NCI-H1105 (cell line): ENCODE data around the gene TAS1R3.
A peak's percentile ranks its signal among the peaks of the same experiment; 100 is the strongest.

ENCODE experiments used
- DNase-seq: peaks from one replicate; lab custom pipeline; 2025; lab: John Stamatoyannopoulos, UW

The TAS1R3 gene

DNA sequence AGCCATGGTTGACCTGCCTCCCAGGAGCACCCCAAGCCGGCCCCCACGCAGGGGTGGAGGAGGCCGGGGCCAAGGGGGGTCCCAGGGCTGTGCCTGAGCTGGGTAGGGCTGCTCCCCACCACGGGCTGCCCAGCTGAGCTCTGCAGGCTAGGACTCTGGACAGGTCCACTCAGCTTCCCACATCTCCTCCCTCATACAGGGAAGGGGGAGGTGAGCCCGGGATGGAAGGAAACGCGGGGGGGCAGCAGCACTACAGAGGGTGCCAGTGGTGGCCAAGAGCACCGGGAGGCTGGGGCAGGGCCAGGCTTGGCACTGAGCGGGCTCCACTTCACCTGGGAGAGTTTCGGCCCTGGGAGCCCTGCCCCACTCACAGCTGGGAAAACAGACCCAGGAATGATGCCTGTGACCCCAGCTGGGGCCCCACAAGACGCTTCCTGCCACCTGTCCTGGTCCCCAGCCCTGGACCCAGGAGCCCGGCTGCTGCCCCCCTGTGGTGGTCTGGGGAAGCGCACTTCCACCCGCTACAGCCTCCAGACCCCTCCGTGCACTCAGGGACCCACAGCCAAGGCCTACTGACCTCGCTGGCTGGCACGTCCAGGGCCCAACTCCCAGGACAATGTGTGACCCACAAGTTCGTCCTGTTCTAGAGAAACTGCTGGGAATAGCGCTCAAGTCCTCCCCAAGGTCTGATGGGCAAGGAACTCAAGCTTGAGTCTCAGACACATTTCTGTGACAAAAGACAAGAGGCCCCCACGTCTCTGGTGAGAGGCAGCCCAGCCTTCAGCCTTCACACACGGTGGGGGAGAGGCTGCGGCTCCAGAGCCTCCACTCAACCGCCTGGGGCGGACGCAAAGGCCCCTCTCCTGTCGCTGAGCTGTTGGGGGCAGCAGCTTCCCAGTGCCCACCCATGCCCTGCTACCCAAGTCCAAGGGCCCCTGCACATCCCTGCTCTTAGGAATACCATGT lies 40.9 kb downstream of the TAS1R3 start:
- peak; percentile 23 for DNase-seq

DNA sequence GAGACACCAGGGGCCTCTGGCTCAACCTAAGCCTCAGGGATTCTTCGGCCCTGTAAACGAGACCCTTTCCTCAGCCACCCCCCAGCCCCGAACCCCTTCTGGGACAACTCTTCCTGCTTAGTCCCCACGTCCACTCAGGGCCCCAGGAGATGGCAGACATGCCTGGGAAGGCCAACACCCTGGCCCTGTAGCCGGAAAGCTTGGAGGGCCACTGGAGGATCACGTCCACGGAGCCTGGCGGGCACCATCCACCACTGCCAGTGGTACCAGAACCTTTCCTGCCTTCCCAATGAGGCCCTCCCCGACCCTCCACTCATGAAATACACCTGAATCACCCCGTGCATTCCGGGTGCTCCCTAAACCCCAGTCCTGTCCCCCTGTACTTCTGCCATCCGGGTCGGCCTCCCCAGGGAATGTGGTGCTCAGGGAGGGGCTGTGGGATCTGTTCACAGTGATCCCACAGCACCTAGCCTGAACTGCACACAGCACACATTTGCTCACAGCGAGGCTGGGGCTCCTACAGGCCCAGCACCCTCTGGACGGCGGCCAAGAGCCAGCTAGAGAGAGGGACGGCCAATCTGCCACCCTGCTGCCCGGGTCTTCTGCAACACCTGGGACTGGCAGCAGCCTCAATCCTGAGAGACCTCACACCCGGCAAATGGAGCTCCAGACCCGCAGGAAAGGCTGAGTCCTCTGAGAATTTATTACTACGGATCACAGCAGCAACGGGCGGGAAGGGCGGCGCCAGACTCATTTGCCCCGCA lies 42.2 kb downstream of the TAS1R3 start:
- no peak for DNase-seq

DNA sequence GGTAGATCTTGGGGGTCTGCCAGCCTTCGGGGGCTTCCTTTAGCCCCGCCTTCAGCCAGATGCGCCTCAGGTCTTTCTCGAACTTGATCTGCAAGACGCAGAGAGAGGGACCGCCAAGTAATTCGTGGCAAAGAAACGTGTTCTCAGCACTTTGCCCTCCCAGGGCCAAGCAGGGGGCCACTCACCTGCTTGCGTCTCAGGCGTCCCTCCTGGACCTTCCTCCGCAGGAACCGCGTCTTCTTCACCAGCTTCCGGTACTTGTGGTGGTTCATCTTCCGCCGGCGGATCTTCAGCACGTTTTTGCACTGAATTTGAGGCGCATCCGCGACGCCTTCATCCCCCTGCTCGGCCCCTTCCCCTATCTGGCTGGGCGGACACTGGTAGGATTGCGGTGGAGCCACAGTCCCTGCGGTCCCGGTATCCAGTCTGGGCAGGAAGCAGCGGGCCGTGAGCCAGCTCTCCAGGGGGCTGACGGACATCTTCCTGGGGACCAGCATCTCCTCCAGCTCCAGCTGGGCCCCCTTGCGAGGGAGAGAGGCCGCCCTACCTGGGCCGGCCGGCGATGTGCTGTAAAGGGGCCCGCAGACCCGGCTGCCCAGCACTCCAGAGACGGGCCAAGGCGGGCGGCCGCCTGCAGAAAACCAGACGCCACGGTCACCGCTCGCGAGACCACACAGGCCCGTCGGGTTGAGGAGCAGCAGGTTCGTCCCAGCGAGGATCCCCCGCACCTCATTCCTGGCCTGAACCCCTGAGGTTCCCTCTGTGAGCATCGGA lies 42.9 kb downstream of the TAS1R3 start:
- no peak for DNase-seq

DNA sequence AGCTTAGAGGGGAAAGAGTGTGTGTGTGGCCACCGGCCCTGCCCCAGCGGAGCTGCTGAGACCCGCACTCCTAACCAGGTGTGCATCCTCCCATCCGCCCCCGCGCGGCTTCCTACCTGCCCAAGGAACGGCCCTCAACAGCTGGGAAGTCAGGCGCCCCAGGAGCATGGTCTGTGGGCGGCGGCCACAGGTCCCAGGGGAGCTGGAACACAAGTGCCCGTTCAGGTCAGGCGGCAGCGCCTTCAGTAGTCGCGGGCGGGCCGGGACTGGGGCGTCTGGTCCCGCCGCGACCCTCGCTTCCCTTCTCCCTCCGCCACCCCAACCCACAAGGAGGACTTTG lies 43.5 kb downstream of the TAS1R3 start:
- no peak for DNase-seq

DNA sequence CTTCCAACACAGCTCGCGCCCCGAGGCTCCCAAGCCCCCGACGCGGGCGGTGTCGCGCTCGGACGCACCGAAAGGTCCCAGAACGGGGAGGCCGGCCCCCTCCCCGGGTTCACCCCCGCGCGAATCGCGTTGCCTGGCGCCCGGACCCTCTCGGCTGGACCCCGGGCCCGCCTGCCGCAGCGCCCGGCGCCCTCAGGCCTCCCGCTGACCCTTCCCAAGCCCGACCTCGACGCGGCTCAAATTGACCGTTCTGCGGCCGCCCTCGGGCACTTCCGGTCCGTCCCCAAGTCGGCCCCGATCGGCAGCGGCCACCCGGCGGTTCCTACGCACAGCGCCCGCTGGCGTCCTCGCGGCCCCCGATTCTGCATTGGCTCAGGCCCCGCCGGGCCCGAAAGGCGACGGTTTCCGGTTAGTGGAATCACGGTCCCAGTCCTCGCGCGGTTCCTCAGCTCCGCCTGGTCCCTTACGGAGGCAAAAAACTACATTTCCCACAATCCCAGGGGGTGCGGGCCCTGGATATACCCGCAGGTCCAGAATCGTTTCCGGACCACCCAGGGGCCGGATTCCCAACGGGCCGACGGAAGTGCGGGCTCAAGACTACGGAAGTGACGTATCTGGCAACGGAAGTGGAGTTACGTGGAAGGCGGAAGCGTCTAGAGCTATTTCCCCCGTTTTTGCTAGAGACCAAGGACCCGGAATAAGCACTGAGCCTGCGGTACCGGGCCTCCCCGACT lies 44.0 kb downstream of the TAS1R3 start, which contains the start of gene AURKAIP1:
Gene AURKAIP1 (minus strand): TSS at position 279 of the 734 bp plus-strand sequence. CDS start 451 bp downstream, outside the sequence.
- peak; percentile 99 for DNase-seq

DNA sequence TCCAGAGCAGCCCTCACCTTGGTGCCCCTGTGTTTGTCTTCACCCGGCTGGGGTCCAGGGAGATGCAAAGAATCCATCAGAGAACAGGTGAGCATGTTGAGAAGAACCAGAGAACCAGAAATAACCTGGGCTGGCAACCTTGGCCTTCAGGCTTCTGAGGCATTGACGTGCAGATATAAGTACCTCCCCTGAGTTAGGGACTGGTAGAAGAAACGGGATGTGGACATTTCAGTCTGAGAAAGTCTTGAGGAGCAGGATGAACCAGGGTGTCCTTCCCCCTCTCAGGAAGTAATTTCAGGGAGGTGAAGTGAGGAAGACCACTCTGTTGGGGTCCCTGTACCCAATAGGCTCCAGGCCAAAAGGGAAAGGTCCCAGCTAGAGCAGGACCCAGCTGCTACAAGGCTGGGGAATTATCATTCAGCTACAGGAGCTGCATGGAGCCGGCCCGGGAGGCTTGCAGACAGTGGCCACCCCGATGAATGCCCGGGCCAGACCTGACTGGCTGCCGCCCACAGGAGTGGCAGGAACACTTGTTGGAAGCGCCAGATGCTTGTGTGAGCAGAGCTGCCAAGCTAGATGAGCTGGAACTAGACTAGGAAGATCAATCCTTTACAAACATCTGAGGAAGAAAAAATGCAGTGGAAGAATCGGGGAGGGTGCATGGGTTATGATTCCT lies 45.6 kb downstream of the TAS1R3 start:
- DNase-seq = no peak

DNA sequence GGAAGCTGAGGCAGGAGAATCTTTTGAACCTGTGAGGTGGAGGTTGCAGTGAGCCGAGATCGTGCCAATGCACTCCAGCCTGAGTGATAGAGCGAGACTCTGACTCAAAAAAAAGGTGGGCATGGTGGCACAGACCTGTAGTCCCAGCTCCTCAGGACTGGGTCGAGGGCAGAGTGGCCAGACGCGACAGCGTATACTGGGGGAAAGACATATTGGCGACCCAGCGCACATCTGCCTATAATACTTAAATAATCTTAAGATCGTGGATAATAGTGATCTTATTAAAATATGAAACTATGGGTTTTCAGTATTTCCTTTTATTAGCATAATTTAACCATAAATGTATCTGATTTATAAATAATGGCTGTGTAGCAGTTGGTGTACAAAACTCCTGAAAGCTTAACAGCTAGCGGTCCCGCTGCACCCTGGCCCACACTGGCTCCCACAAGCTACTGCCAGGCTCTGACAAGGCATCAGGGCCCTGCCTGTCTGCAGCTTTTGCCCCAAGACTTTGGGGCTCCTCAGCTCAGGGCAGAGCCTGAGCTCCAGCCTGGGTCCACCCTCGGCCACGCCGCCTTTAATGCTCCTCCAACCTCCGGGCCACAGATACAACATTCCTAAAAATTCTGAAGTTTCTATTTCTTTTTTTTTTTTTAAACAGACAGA lies 46.6 kb downstream of the TAS1R3 start:
- no peak for DNase-seq

DNA sequence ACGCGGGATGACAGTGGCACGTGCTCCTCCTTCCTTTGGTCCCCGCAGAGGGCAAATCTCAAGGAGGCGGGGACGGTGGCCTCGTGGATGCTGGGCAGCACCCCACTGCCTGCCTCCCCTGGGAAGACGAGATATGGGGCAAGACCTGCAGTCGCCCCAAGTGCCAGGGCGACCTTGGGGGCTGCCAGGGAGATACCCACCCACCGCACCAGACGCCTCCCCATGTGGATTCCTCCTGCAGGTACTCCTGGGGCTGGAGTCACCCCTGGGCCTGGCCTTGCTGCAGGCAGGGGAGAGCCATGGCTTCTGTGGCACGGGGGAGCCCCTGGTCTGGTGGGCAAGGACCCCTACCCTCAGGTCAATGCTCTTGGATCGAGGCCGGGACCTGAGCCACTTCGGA lies 49.8 kb downstream of the TAS1R3 start:
- DNase-seq = no peak

DNA sequence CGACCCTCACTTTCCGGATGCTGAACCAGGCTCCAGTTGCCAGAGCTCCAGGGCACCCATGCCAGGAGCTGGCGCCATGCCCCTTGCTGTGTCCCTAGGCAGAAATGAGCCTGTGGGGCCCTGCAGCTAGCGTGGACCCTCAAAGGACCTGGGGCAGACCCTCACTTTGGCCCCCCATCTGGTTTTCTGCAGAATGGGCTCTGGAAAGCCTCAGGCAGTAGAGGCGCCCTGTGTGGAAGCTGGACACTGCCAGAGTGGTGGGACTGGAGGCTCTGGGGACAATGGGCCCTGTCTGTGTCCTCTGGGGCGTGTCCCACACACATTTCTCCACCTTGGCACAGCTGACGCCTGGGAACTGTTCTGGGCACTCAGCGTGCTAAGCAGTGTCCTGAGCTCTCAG lies 50.2 kb downstream of the TAS1R3 start:
- DNase-seq = no peak
